ENCODE measurements around the gene SLC6A12.
"Not testable (repeated sequence)": the region's sequence is repeated elsewhere in the genome, so short reads cannot be mapped to it uniquely, and the experiment has no call there.

The SLC6A12 gene

DNA sequence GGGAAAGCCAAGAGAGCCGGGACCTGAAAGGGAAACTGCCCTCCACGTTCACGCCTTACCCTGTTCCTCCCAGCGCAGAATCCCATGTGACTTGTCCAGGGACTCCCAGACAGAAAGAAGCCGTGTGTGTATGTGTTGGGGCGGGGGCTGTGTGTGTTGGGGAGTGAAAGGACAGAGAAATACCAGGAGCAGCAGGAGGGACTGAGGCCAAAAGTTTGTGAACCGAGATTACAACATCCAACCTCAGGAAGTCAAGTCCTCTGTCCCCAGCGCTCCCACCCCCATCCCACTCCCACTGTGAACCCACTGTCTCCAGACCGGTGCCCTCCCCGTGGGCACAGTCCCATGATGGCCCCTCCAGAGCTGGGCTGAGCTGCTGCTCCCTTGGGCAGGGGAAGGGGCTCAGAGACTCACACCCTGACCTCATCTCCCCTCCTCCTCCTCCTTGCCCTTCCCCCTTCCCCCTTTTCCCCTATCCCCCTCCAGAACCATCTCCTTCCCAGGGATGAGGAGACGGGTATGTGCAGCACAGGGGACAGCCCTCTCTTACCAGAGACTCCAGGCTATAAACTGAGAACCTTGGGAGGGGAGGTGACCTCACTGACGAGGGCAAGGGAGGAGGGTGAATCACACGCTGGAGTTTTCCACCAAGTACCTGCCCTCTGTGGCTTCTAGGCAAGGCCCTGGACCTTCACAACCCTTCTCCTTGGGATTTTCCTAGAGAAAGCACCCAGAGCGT lies at the start of gene SLC6A12:
SLC6A12 (minus strand) TSS at position 155 of the 739 bp plus-strand sequence. CDS start 4,171 bp downstream, outside the sequence.
- no peak for DNase-seq

DNA sequence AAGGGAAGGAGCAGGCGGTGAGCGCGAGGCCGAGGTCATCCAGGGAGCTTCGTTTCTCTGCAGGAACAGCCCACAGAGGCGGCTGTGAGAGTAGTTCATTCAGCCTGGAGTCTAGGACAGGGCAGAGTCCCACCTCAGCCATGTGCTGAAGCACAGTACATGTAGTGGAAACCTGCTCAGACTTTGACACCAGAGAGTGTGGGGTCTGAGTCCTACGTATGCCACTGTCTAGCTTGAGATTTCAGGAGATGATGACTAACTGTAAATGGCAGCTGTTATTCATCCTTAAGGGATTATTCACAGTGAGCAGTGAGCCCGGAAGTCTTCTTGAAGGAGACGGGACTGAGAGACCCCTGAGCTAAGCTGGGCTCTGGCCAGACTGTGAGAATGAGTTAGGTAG lies 49.6 kb upstream of the SLC6A12 start:
- DNase-seq, result peak; percentile 10

GRCh38 chr12:262817-263216 lies 48.9 kb upstream of the SLC6A12 start, which contains the start of gene SLC6A13:
SLC6A13 (minus strand) TSS chr12:262836; CDS start chr12:260052, 2,784 bp downstream.
- DNase-seq, result peak; percentile 42

DNA sequence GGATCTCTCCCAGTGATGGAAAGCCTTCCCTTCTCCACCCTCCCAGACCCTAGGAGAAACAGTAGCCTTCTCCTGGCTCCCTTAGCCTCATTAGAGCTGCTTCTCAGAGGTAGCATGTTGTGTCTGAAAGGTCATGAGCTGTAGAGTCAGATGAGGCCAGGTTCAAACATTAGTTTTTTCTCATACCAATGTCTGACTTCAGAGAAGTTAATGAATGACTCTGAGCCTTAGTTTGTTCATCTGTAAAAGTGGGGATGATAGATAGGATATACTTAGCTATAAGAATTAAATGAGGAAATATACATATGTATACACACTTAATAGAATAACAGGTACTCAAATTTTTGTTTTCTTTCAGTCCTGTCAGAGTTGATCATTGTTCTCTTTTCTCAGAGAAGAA lies 48.2 kb upstream of the SLC6A12 start:
- no peak for DNase-seq

GRCh38 chr12:257521-258321 lies 43.8 kb upstream of the SLC6A12 start:
- DNase-seq, result no peak

DNA sequence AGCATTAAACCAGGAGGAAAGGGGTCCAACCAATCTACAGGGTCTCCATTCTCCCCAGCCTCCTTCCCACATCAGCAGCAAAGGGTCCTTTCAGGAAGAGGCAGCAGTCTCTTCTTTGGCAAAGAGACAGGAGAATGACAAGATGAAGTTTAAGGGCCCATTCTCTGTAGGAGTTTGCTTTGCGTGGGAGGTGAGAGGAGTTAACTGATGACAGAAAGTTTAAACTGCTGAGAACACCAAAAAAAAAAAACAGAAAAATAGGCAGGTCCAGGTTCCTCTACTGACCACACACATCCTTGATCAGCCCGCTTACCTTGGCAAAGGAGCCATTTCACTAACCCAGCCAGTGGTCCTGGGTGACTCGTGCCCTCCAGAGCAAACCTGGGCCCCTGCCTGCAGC lies 43.0 kb upstream of the SLC6A12 start:
- peak; percentile 38 for DNase-seq

GRCh38 chr12:256225-256624 lies 42.3 kb upstream of the SLC6A12 start:
- DNase-seq, result no peak

DNA sequence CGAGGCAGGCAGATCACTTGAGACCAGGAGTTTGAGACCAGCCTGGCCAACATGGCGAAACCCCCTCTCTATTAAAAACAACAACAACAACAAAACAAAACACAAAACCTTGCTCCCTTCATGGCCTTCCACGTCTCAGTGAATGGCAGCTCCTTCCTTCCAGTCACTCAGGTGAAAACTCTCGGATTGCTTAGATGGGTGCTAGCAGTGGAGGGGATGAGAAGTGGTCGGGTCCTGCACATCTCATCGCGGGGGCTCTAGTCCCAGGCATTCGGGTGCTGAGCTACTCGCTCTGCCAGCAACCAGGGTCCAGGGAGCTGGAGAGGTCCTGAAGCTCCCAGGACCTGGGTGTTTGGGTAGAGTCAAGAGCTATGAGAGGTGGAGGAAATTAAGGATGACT lies 41.0 kb upstream of the SLC6A12 start:
- DNase-seq, result no peak

GRCh38 chr12:254039-254438 lies 40.1 kb upstream of the SLC6A12 start:
- DNase-seq, result no peak

DNA sequence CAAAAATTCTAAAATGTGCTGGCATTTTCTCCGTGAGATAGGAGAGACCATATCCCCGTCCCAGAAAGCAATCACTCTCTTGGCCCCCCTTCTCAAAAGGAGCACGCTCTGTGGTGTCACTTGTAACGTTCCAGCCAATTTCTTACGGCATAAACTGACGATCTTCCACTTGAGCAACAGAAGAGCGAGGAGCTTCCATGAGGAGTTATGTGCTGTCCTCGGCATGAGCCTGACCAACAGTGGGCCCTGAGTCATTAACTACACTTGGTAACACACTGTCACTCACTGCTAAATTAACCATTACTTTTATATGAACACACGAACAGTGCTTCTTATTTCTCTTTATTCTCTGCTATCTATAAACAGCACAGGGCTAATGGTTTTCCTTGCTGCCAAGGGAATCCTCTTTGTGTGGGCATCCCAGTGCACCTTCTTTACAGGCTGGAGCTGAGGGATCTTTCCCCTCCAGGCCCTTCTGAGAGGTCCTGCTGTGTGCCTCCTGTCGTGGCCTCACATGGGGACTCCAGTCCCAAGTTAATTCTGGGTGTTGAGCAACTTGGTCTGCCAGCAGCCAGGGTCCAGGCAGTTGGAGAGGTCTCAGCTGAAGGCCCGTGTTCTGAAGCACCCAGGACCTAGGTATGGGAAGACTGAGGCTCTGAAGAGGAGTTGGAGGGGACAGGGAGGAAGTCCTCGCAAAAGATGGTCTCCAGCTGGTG lies 39.3 kb upstream of the SLC6A12 start:
- DNase-seq, result no peak

DNA sequence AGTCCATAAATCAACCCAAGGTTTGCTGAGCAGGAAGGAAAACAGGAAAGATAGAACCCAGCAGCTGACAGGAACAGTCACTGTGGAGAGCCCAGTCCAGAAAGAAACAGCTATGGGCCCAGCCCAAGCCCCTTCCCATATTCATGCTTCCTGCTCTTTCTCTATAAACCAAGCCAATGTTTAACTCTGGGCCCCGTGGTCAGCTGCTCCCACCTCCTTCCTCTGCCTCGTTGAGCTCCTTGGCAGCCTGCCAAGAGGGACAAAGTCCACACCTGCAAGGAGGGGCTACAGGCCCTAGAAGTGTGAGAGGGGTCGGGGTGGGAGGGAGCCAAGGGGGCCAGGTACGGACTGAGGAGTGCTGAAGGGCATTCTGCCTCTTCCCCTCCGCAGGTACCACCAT lies 38.7 kb upstream of the SLC6A12 start:
- DNase-seq, result no peak

DNA sequence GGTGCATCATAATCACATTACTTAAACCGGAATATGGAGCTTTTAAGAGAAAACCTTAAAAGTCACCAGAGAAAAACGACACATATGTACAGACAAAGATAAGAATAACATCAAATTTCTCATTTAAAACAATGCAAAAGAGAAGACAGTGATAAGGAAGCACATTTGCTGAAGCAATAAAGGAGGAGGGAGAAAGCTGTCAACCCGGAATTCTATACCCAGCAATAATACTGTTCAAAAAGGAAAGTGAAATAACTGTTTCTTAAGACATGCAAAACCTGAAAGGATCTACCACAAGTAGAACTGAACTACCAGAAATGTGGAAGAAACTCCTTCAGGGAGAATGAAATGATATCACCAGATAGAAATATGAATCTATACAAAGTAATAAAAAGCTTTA lies 33.3 kb upstream of the SLC6A12 start:
- DNase-seq, result no peak

DNA sequence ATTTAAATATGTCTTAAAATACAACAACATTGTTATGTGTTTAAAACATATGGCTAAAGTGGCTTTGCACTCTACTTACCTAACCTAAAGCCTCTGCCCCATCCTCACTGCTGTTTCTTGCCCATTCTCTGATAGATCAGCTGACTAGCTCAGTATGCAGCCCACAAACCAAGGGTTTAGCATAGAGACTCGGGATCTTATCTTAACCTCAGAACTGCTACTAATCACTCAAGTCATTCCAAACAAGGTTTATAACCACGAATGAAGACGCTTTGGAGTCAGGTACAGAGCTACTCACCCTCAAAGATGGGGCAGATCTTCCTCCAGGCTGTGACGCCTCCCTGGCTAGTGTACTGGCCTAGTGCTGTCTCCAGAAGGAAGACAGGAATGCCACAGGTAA lies 29.4 kb upstream of the SLC6A12 start:
- no peak for DNase-seq

GRCh38 chr12:242496-242895 lies 28.5 kb upstream of the SLC6A12 start:
- DNase-seq, result no peak

DNA sequence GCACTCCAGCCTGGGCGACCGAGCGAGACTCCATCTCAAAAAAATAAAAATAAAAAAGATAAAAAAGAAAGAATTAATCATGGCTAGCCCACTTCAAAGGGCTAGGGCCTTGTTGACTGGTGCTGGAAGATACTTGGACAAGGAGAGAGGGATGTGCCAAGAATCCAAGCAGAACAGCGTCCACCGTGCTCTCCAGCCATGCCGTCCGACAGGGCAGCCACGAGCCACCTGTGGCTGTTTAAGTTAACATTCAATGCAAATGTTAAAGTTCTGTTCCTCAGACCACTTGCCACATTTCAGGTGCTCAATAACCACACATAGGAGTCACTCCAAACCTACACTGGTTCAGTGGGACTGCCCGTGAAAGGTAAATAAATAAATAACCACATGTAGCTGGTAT lies 27.3 kb upstream of the SLC6A12 start:
- no peak for DNase-seq

DNA sequence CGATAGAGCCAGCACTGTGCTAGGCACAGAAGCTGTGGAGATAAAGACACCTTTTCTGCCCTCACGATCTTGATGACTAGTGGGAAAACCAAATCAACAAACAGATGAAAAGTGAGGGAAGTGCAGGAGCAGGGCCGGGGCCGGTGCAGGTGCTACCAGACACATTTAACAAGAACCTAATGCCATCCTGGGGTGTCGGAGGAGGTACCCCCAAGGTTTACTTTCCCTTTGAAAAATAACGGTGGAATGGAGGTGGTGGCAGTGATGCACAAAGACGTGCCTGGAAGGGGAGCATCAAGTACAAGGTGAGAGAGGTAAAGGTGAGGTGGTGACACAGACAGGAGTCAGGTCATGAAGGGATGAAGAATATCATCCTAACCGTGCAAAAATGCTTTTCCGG lies 26.6 kb upstream of the SLC6A12 start:
- DNase-seq, result no peak

- no peak for DNase-seq
Measured at GRCh38 chr12:238736-239398, 24.9 kb upstream of the SLC6A12 start.

DNA sequence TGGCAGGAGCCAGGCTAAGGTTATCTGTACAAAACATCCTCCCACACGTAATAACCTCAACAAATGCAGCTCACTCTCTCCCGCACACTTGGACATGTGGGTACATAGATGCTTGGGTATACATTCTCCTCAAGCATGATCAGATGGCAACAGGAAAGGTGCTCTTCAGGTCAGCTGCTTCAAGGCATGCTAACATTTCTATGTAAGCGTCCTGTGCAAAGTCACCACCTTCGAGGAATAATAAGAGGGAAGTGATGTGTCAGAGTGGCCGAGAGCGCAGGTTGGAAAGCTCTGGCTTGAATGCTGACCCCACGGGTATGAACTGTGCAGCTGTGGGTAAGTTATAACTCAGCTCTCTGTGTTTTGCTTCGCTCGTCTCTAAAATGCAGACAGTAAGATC lies 24.2 kb upstream of the SLC6A12 start:
- no peak for DNase-seq

- no peak for DNase-seq
Measured at GRCh38 chr12:237026-237815, 23.3 kb upstream of the SLC6A12 start.

- DNase-seq, result no peak
Measured at GRCh38 chr12:236445-236844, 22.5 kb upstream of the SLC6A12 start.

GRCh38 chr12:235967-236366 lies 22.0 kb upstream of the SLC6A12 start:
- DNase-seq, result not testable (repeated sequence)

DNA sequence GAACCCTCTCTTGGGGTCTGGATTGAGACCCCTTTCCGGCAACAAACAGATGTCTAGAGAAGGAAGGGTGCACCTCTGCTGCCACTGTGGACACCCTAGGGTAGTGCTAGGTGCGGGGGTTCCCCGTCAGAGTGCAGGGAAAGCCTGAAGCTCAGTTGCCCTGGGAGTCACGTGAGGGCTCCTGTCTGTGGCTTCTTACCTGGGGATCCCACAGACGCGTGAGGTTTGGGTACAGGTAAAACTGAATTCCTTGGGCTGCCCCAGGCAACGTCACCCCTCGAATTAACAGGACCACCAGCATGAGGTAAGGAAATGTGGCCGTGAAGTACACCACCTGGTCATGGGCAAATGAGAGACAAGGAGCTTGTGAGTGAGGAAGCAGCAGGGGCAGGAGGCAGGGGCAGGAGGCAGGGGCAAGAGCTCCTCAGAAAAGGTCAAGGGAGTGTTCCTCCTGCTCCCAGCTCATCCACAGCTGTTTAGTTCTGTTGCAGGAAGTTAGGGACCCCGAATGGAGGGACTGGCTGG lies 21.0 kb upstream of the SLC6A12 start:
- no peak for DNase-seq

Data from kidney glomerular epithelial cell (primary cell).